GM21381 (cell line): Measurements from ENCODE around the gene BAMBI.
"Not testable (repeated sequence)": the region's sequence is repeated elsewhere in the genome, so short reads cannot be mapped to it uniquely, and the experiment has no call there.

Source experiments
- ATAC-seq: cut with Tn5 transposase; IDR thresholded peaks from one replicate; pipeline ENCODE4 v1.9.1; 2021; ENCODE audit warnings: mild to moderate bottlenecking, moderate library complexity; ENCODE audit not compliant: unreplicated experiment

The BAMBI gene, protein sequence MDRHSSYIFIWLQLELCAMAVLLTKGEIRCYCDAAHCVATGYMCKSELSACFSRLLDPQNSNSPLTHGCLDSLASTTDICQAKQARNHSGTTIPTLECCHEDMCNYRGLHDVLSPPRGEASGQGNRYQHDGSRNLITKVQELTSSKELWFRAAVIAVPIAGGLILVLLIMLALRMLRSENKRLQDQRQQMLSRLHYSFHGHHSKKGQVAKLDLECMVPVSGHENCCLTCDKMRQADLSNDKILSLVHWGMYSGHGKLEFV

DNA sequence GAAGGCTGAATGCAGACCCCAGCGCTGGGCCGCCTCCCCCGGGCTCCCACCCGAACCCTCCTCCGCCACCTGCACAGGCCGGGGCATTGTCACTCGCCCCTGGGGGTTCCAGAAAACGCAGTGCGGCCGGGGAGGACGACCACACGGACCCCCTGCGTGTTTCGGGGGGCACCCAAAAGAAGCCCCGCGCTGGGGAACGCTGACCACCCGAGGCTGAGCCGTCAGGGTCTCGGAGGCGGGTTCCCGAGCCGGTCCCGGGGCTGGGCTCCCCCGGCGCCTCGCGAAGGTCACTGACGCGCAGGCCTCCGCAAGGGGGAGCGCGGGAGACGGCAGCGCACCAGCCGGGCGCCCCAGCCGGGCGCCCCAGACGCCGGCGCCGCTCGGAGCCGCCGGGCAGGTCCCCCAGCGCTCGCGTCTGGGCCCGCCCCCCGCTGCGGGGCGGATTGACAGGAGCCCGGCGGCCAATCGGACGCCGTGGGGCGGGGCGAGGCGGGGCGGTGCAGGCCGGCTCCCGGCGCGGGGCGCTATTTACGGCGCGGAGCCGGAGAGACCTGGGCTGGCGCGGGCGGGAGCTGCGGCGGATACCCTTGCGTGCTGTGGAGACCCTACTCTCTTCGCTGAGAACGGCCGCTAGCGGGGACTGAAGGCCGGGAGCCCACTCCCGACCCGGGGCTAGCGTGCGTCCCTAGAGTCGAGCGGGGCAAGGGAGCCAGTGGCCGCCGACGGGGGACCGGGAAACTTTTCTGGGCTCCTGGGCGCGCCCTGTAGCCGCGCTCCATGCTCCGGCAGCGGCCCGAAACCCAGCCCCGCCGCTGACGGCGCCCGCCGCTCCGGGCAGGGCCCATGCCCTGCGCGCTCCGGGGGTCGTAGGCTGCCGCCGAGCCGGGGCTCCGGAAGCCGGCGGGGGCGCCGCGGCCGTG lies at the start of gene BAMBI:
TSS of gene BAMBI (plus strand) at position 554 of the 920 bp plus-strand sequence. CDS start 377 bp downstream, outside the sequence.
- ATAC-seq: peak; percentile 98

DNA sequence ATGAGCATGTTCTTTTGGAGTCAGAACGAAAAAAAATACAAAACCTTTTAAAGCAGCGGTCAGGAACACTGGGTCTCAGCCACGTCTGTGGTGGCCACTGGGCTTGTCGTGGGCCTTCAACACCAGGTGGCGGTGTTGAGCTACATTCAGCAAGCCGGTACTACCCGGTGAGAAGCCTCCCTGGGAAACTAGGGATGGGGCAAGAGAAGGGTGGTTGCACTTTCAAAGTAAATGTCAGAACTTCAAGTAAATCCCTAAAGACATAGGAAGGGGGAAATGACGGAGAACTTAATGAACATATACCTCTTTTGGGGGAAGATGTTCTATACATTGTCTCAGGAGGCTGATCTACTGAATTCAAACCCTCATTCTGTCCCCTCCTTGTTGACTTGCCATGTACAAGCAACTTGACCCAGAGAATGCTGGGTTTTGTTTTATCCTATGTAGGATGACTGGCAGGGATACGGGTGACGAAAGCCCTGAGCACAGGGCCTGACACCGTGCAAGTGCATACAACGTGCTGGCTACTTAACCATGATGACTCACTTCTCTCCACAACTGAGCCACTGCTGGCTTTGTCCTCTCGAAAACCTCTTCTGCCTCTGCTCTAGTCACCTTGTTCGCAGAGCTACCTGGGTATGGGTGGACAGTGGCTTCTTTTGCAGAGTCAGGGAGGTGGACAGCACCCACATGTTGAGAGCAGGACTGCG lies 49.0 kb upstream of the BAMBI start:
- peak; percentile 70 for ATAC-seq

DNA sequence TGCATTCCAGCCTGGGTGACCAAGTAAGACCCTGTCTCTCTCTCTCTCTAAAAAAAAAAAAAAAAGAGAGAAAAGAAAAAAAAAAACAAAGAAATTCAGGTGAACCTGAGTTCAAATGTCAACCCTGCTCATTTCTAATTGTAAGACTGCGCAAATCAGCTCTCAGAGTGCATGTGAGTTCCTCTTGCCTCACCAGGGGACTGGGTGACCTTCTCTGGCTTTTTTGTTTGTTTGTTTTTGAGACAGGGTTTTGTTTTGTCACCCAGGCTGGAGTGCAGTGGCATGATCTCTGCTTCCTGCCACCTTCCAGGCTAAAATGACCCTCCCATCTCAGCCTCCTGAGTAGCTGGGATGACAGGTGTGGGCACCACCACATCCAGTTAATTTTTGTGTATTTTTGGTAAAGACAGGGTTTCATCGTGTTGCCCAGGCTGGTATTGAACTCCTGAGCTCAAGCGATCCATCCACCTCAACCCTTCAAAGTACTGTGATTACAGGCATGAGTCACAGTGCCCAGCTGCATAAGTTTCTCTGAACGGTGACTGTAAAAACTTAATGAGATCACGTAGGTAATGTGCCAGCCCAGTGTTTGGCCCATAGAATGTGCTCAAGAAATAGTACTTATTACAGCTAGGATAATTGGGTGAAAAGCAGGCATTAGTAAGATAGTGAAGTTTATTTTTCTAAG lies 45.3 kb upstream of the BAMBI start:
- ATAC-seq: no peak

DNA sequence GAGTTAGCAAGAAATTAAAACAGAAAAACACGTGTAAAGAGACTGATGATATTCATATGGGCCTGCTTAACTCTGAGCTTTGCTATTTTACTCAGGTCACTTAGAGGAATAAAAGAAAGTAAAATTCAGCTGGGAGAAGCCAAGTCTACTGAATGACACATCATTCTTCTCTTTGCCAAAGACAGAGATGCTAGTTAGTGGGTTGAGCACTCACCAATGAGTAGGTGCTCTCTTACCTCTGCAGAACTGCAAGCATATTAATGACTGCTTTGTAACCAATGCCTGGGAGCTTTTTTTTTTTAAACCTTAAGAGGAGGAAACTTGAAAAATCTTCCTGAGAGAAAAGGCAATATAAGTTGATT lies 44.8 kb upstream of the BAMBI start:
- ATAC-seq: no peak

DNA sequence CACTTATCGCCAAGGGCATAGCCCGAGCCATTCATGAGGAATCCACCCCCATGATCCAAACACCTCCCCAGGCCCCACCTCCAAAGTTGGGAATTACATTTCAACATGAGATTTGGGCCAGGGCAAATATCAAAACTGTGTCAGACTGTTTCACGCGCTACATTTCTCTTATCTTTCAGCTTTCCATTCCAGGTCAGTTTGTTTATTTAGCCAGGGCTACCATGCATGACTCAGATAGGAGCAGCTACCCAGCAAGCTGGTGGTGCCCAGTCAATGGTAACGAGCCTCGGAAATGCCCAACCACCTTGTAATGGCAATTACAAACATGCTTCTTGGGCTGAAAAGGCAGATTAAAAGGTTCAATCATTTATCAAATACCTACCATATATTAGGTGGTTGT lies 43.6 kb upstream of the BAMBI start:
- no peak for ATAC-seq

DNA sequence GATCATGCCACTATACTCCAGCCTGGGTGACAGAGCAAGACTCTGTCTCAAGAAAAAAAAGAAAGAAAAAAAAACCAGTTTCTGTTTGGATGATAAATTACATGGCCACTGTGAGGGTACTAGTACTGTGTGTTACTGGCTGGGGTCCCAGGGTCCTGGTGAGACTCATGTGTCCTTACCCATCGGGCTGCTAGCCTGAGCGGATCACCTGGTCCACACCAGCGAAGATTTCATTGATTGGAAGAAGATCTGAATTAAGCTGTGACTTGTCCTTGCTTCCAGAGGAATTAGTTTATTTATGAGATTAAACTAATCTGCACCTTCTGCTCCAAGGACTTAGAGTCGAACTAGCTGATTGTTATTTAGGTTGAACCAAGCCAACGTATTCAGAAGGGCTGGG lies 40.0 kb upstream of the BAMBI start:
- no peak for ATAC-seq

DNA sequence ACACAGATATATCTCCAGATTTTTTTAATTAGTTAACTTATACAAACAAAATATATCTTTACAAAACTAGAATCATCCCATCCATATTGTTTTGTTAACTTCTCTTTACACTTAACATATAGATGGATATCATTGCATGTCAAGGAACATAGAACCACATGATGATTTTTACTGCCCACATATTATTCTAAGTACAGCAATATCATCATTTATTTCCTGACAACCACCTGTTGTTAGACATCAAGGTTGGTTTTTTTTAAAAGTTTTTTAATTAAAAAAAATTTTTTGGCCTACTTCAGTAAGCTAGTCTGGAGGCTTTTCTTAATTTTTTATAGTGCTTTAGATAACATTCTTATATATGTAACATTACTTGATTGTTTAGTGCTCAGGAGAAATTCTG lies 38.9 kb upstream of the BAMBI start:
- no peak for ATAC-seq

DNA sequence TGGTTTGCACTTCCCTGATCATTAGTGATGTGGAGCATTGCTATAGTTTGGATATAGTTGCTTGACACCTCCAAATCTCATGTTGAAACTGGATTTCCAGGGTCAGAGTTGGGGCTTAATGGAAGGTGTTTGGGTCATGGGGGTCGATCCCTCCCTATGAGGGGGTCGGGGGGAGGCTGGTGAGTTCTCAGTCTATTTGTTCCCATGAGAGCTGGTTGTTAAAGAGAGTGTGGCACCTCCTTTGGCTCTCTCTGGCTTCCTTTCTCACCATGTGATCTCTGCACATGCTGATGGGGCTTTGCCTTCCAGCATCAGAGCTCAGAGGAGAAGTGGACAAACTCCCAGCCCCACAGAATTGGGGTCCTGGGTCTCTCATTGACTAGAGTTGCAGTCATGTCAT lies 36.8 kb upstream of the BAMBI start:
- ATAC-seq: no peak

DNA sequence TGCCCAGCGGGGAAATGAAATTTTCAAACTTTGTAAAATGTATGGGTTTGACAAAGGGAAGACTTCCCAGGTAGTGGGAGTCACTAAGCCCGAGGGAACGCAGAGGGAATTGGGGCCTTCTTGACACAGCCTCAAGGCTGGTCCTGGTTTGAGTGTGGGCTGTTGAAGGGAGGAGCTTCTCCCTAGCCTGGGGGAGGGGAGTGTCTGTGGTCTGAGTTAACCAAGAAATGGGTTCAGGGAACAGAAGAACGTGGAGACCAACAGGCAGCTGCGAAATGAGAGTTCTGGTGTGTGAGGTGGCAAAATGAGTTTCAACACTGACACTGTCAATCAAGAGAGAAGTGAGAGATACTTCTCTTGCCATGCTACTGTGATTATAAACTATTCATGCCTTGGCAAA lies 32.7 kb upstream of the BAMBI start:
- ATAC-seq: no peak

DNA sequence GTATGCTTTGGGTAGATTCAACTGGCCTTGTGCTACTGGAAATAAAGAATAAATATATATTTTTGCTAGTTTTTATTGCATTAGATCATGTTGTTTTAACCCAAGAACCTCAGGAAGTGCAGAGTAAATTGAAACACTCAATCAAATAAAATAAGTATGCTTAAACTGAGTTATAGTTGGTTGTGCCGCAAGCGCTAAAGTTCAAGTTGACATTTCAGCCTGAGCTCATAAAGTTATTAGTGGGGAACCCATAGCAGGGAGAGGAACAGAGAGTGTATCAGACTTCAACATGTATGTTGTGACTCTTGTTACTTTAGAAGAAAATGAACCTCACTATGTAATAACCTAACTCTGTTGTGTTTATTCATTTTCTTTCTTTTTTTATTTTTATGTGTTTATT lies 25.2 kb upstream of the BAMBI start:
- no peak for ATAC-seq

DNA sequence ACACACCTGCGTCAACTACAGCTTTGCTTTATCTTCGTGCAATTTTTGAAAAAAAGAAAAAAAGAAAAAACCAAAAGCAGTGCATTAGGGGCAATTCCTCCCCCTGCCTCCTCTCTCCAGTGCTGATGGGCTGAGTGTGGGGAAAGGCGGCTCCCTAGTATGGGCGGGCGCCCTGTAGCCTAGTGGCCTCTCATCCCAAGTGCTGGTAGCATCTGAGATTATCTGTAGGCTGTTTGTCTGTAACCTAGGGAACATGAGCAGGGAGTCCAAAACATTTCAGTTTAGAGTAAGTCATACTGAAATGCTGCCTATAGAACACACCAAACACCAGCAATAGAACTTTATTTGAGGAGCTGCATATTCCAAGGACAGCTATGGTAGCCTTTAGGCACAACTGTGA lies 24.6 kb upstream of the BAMBI start:
- ATAC-seq: no peak

DNA sequence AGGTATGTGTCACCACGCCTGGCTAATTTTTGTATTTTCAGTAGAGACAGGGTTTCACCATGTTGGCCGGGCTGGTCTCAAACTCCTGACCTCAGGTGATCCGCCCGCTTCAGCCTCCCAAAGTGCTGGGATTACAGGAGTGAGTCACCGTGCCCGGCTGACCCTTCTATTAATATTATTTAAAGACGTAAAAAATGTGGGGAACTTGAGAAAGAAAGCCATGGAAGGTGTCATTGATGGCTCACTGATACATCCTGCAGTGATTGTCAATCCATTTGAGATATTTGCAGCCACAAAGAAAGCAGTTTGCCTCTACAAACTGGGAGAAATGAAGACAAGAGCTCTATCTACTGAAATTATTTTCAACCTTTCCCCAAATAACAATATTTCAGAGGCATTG lies 18.5 kb upstream of the BAMBI start:
- ATAC-seq: not testable (repeated sequence)

DNA sequence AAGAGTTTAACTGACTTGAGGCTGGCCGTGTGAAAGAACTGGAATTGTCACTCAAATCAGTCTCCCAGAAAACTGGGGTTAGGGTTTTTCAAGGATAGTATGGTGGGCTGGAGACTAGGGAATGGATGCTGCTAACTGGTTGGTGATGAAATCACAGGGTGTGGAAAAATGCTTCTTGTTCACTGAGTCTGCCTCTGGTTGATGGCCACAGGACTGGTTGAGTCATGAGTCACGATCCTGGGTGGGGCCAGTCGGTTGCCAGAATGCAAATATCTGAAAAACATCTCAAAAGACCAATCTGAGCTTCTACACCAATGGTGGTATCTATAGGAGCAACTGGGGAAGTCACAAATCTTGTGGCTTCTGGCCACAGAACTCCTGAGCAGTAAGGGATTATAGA lies 16.3 kb upstream of the BAMBI start:
- ATAC-seq: no peak

DNA sequence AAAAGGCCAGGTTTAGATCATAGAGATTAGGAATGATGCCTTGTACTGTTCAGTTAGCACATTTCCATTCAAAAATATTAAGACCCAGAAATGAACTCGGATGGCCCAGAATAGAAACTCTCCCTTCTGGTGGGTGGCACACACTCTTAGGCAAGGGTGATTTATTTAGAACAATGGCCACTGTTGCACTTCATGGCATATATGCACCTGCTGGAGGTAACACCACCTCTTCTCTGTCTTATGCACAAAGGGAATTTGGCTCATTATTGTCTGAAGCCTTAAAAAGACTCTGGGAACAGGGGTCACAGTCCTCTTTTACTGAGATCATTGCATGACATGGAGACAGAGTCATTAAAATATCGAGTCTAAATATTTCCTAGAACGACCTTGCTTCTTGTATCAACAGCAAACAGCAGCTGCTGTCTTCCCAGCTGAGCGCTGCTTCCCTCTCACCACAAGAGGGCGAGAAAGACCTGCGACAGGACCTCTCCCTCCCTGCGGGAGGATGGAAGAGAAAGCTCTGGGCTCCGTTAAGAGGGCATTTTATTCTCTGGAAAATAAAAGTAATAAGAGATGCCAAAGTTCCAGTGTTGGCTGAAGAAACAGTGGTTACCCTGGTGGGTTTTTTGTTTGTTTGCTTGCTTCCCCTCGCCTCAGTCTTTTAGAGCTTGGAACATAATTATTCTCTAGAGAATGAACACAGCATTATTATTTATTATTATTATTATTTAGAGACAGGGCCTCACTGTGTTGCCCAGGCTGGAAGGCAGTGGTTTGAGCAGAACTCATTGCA lies 13.5 kb upstream of the BAMBI start:
- peak; percentile 91 for ATAC-seq

DNA sequence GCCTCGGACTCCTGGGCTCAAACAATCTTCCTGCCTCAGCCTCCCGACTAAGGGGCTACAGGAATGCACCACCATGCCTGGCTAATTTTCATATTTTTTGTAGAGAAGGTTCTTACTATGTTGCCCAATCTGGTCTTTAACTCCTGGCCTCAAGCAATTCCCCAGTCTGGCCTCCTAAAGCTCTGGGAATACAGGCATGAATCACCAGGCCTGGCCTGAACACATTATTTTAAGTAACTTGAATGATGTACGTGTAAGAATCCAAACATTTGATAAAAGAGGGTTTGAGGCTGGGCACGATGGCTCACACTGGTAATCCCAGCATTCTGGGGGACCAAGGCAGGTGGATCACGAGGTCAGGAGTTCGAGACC lies 13.0 kb upstream of the BAMBI start:
- ATAC-seq: no peak

DNA sequence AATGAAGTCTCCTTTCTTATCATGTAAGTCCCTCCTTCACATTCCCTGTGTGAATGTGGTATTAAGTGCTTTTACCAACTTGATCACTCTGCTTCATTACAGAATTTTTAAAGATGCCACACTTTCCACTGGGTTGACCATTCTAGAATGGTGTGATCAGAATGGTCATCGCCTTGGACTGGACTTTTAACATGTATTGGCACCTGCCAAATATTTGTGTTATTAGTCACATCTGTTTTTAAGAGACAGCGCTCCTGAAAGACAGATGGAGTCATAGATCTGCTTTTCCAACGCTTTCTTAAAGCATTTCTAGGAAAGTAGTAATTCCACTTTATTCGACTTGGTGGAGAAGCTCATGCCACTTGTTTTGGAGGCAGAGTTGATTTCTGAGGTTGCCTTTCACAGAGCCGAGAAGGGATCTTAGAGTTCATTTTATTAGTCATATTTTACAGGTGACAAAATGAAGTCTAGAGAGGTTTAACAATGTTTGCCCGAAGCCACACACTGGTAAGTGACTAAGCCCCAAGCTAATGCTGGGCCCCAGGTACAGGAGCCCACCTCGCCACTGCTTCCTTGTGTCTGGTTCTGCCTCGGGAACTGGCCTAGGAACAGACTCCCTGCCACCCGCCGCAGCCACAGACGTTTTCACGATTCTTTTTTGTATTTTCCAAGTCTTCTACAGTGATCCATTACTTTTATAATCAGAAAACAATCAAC lies 10.4 kb upstream of the BAMBI start:
- ATAC-seq: no peak

DNA sequence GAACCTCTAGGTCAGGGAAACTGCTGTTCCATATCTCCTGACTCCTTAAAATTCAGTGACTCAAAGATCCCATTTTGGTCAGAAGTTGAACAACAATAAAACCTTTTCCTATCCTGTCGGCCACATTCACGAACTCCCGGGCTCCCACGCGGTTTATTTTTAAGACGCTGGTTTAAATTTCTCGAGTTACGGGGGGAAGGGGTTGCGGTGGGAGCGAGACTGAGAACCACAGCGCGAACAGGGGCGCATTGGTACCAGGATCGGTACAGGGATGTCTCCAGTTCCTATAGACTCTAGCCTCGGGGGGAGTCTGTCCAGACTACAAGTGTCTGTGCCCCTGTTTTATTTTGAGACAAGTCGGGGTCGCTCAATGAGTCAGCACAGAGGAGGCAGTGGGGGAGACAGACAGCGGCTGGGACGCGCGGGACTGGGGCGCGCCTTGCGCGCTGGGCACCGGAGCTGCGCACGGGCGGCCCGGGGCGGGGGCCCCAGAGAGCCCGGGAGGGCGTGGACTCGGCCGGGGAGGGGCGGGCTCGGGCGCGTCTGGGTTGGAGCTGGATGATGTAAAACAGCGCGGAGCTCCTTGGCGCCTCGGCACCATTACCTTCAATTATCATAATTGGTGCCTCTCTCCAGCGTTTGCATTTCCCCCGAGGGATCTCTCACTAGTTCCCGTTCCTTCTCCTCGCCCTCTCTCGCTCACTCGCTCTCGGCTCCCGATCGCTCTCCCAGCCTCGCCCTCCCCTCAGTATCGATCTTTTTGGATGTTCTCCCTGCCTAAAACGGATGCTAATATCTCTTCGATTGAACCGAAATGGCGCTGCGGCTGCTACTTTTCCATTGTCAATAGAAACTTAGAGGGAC lies 8.7 kb upstream of the BAMBI start:
- ATAC-seq: peak; percentile 52

DNA sequence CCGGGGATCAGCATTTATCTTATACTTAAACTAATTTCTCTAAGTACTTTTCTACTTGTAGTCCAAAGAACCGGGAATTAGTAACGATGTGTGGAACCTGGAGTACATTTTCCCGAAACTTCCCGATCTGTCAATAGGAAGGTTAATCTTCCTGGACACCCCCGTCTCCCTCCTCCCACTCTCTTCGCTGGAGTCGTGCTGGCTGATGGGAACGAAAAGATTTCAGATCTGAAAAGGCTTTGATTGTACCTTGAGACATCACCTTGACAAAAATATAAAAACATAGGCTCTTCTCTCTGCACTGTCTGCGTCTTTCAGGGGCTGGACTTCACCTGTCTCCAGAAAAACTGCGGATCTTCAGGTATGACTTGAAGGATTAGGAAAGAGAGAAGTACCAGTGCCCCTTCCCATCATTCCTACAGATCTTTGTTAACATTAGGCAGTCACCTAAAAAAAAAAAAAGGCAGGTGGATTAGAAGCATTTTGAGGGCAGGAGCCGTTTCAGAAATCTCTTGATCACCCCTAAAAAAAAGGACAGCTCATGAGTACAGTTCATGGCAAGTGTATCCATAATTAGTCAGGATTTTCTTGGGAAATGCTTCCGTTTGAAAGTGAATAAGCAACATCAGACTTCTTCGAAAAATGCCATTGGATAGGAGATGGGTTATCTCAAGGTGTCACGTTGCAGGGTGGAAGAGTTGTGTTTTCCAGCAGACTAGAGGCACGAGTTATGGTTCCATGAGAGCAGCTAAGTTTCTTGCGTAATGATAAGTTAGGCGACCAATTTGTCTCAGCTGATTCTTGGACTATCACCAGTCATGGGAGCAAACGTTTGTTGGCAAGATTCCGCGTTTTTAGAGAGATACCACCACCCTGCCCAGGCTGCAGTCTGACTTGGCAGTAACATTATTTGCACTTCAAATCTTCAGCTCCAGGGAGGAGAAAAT lies 7.8 kb upstream of the BAMBI start:
- ATAC-seq: no peak
